Kidney epithelial cell (primary cell): ENCODE results near the gene ABCF3. TPM values are rescaled to one million over a fixed set of nuclear protein-coding genes. Genes with fewer than 3 reads are reported as not detected.

Experiments
- DNase-seq: peaks from one replicate; pipeline ENCODE4 v3.0.0-alpha.2; 2010; ENCODE audit warnings: low read depth
- H3K27me3 ChIP-seq: 2 replicates; pipeline ENCODE4 v1.6.0; 2011; ENCODE audit warnings: low read length; ENCODE audit not compliant: control insufficient read depth, insufficient read depth
- H3K36me3 ChIP-seq: 2 replicates; pipeline ENCODE4 v1.5.1; 2011; ENCODE audit warnings: low read length; ENCODE audit not compliant: control insufficient read depth, insufficient read depth
- H3K4me3 ChIP-seq: 2 replicates; pipeline ENCODE4 v1.5.1; 2011; ENCODE audit warnings: low read depth, mild to moderate bottlenecking, control low read depth, low read length
- total RNA-seq: library from RNA; depleted of rRNA; stranded (reverse); fragments of >200 nt; gene quantifications from 2 replicates; pipeline ENCODE4 v1.2.3, GENCODE V29; 2015
- TF ChIP-seq, protein P1 (sequence below): IDR thresholded peaks from 2 replicates; pipeline ENCODE4 v1.5.1; 2011; ENCODE audit warnings: mild to moderate bottlenecking, moderate library complexity, low read length, control low read depth, inconsistent platforms; ENCODE audit not compliant: insufficient read depth, poor library complexity, severe bottlenecking

ABCF3 gene
- total RNA-seq, 1 donor from 2014 or later: 55.7 TPM

DNA sequence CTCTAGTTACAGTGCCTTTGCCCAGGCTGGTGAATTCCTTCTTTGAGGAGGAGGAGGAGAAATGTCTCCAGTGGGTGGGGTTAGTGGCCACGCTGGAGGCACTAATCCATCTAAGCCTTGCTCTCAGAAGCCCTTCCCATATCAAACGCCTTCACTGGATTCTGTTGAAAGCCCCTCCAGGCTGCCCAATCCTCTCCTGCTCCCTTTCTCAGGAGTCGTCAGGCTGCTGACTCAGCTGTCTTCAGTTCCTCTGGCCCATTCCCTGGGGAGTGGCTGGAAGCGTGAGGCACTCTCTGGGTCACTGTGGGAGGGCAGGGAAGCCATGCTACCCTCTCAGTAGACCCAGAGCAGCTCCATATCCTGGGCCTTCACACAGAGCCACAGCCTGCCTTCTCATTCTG, 8.7 kb upstream of the ABCF3 start:
- H3K27me3 ChIP-seq: no peaks in the 10 kb centered on the region
- H3K36me3 ChIP-seq: peaks cover 10% of the 10 kb centered on the region
- TF ChIP-seq, protein P1, sequence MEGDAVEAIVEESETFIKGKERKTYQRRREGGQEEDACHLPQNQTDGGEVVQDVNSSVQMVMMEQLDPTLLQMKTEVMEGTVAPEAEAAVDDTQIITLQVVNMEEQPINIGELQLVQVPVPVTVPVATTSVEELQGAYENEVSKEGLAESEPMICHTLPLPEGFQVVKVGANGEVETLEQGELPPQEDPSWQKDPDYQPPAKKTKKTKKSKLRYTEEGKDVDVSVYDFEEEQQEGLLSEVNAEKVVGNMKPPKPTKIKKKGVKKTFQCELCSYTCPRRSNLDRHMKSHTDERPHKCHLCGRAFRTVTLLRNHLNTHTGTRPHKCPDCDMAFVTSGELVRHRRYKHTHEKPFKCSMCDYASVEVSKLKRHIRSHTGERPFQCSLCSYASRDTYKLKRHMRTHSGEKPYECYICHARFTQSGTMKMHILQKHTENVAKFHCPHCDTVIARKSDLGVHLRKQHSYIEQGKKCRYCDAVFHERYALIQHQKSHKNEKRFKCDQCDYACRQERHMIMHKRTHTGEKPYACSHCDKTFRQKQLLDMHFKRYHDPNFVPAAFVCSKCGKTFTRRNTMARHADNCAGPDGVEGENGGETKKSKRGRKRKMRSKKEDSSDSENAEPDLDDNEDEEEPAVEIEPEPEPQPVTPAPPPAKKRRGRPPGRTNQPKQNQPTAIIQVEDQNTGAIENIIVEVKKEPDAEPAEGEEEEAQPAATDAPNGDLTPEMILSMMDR: no peak
- peak overlapping the region; percentile 97 for H3K4me3 ChIP-seq
- DNase-seq: no peak

DNA sequence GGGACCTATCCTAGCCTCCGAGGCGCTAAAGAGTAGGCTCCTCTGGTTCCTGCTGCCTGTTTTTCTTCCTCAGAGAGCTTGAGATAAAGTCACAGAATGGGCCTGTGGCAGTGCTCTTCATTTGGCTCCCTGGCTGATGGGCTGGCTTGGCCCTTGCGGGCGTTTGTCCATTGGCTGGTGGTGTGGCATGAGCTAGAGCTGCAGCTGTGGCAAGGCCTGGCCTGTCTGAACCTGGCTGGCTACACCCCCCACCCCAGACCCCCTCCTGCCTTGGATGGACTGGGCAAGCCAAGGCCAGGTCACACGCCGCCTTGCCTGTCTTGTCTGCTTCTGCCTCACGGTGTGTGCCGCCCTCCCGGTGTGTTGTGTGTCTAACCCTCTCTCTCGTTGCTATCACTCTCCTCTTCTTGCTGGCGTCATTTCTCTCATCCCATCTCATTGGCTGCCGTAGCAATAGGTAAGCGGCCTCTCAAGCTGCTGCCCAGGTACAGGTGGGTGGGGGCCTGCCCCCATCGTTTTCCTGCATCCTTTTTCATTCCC, 8.2 kb upstream of the ABCF3 start:
- TF ChIP-seq, protein P1: no peak
- no peaks in the 10 kb centered on the region for H3K27me3 ChIP-seq
- H3K36me3 ChIP-seq: peaks cover 11% of the 10 kb centered on the region
- no peak overlapping the region for H3K4me3 ChIP-seq
- DNase-seq: no peak

DNA sequence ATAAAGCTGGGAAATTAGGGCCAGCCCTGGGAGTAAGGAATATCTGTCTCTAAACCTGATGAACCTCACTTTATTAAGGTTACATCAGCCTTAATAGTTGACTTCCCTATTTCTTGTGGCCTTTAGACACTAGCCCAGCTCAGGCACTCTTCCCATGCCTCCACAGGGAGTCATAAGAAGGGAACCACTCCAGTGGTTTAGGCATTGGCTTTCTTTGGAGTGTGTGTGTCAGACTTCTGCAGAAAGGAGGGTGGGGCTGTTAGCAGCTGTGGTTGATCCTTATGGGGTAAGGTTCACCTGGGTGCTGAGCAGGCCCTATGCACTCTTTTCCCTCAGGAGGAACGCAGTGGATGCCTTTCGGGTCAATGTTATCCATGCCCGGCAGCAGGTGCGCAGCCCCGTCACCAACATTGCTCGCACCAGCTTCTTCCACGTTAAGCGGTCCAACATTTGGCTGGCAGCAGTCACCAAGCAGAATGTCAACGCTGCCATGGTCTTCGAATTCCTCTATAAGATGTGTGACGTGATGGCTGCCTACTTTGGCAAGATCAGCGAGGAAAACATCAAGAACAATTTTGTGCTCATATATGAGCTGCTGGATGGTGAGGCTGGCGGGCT, 7.4 kb upstream of the ABCF3 start:
- TF ChIP-seq, protein P1: no peak
- Histone ChIP-seq H3K4me3 (no peak overlapping the region), H3K27me3 (no peaks in the 10 kb centered on the region), H3K36me3 (peaks cover 11% of the 10 kb centered on the region)
- no peak for DNase-seq

DNA sequence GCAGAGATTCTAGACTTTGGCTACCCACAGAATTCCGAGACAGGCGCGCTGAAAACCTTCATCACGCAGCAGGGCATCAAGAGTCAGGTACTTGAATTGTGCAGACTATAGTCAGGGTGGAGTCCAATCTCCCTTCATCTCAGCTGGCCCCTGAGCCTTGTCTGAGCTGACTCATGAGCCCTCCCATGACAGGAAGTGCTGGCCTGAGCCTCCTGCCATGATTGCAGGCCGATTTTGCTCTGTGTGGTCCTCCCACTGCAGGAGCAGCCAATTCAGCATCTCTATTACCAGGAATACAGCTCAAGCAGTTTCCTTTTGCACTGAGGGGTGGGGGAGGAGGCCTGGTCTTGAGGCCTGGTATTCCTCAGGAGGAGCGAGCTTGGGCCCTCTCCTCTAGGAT, 5.8 kb upstream of the ABCF3 start:
- no peak overlapping the region for H3K4me3 ChIP-seq
- peaks cover 11% of the 10 kb centered on the region for H3K36me3 ChIP-seq
- no peak for DNase-seq
- TF ChIP-seq, protein P1: no peak
- no peaks in the 10 kb centered on the region for H3K27me3 ChIP-seq

DNA sequence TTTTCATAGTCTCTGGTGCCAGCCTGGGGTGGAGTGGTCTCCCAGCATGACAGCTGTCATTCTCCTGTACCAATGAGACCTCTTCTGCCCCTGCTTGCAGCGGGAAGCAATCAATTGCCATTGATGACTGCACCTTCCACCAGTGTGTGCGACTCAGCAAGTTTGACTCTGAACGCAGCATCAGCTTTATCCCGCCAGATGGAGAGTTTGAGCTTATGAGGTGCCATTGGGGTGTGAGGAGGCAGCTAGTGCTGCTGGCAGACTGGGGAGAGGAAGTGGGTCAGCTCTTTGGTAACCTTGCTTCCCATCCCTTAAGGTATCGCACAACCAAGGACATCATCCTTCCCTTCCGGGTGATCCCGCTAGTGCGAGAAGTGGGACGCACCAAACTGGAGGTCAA, 4.4 kb upstream of the ABCF3 start:
- DNase-seq: no peak
- TF ChIP-seq, protein P1: no peak
- H3K36me3 ChIP-seq: peaks cover 11% of the 10 kb centered on the region
- no peaks in the 10 kb centered on the region for H3K27me3 ChIP-seq
- no peak overlapping the region for H3K4me3 ChIP-seq

DNA sequence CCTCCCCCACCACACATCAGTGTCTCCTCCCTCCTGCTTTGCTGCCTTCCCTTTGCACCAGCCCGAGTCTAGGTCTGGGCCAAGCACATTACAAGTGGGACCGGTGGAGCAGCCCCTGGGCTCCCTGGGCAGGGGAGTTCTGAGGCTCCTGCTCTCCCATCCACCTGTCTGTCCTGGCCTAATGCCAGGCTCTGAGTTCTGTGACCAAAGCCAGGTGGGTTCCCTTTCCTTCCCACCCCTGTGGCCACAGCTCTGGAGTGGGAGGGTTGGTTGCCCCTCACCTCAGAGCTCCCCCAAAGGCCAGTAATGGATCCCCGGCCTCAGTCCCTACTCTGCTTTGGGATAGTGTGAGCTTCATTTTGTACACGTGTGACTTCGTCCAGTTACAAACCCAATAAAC, 2.3 kb upstream of the ABCF3 start:
- TF ChIP-seq, protein P1: no peak
- no peak for DNase-seq
- peaks cover 8% of the 10 kb centered on the region for H3K36me3 ChIP-seq
- no peak overlapping the region for H3K4me3 ChIP-seq
- no peaks in the 10 kb centered on the region for H3K27me3 ChIP-seq
